ENCODE data around the gene RNF44.
"Not testable (repeated sequence)": the region's sequence is repeated elsewhere in the genome, so short reads cannot be mapped to it uniquely, and the experiment has no call there.

Gene RNF44

GRCh38 chr5:176519810-176520720 lies 17.1 kb downstream of the RNF44 start:
- DNase-seq (ENCODE audit: low read depth), result no peak

- DNase-seq (ENCODE audit: low read depth), result no peak
These were observed 20.0 kb downstream of the RNF44 start for GRCh38 chr5:176517053-176517661.

- DNase-seq (ENCODE audit: low read depth), result no peak
These were observed 21.8 kb downstream of the RNF44 start for GRCh38 chr5:176515396-176515795.

- no peak for DNase-seq (ENCODE audit: low read depth)
These were observed 22.8 kb downstream of the RNF44 start for GRCh38 chr5:176514244-176514950.

GRCh38 chr5:176513788-176514187 lies 23.4 kb downstream of the RNF44 start:
- no peak for DNase-seq (ENCODE audit: low read depth)

GRCh38 chr5:176508603-176509002 lies 28.6 kb downstream of the RNF44 start:
- no peak for DNase-seq (ENCODE audit: low read depth)

- DNase-seq (ENCODE audit: low read depth), result no peak
These were observed 29.3 kb downstream of the RNF44 start for GRCh38 chr5:176507911-176508310.

- DNase-seq (ENCODE audit: low read depth), result no peak
These were observed 33.7 kb downstream of the RNF44 start for GRCh38 chr5:176503496-176503895.

GRCh38 chr5:176501333-176501732 lies 35.9 kb downstream of the RNF44 start:
- peak; percentile 88 for DNase-seq (ENCODE audit: low read depth)

GRCh38 chr5:176500511-176500910 lies 36.7 kb downstream of the RNF44 start:
- no peak for DNase-seq (ENCODE audit: low read depth)

GRCh38 chr5:176499273-176499672 lies 37.9 kb downstream of the RNF44 start:
- DNase-seq (ENCODE audit: low read depth), result no peak

GRCh38 chr5:176497852-176498251 lies 39.4 kb downstream of the RNF44 start:
- no peak for DNase-seq (ENCODE audit: low read depth)

GRCh38 chr5:176492431-176492830 lies 44.8 kb downstream of the RNF44 start:
- no peak for DNase-seq (ENCODE audit: low read depth)

- DNase-seq (ENCODE audit: low read depth), result no peak
These were observed 45.3 kb downstream of the RNF44 start for GRCh38 chr5:176491901-176492300.

GRCh38 chr5:176491101-176491502 lies 46.1 kb downstream of the RNF44 start:
- no peak for DNase-seq (ENCODE audit: low read depth)

- no peak for DNase-seq (ENCODE audit: low read depth)
These were observed 46.9 kb downstream of the RNF44 start for GRCh38 chr5:176490301-176490700.

- no peak for DNase-seq (ENCODE audit: low read depth)
These were observed 48.1 kb downstream of the RNF44 start for GRCh38 chr5:176489077-176489476.

- DNase-seq (ENCODE audit: low read depth), result not testable (repeated sequence)
These were observed 50.0 kb downstream of the RNF44 start for GRCh38 chr5:176487160-176487559.

GRCh38 chr5:176486189-176486757 lies 50.9 kb downstream of the RNF44 start:
- no peak for DNase-seq (ENCODE audit: low read depth)

- no peak for DNase-seq (ENCODE audit: low read depth)
These were observed 52.0 kb downstream of the RNF44 start for GRCh38 chr5:176485176-176485575.

- DNase-seq (ENCODE audit: low read depth), result no peak
These were observed 55.5 kb downstream of the RNF44 start for GRCh38 chr5:176481711-176482110.

Measured in HS-5 (cell line).